Cerebellar cortex (tissue), 1 donor: ENCODE results near the gene SERPINF2.
"Not testable (repeated sequence)": the region's sequence is repeated elsewhere in the genome, so short reads cannot be mapped to it uniquely, and the experiment has no call there.

Experiments used
- DNase-seq: peaks from one replicate; pipeline ENCODE4 v3.0.0-alpha.2; 2015; ENCODE audit warnings: low spot score

Gene SERPINF2

DNA sequence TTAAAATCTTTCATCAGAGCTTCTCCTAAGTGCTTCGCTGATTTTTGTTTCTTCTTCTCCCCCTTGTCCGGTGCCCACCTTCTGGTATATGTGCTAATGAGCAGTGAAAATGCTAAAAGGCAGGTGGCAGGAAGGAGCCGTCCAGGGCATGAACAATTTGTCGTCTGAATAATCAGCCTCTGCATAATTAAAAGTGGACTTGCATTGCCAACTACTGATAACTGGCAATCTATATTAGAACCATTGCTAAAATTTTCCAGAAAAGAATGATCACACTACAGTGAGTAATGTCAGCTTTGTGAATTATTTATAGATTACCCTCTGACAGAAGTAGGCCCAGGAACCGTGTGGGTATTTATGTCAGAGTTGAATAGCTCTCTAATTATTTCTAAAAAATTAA lies 47.3 kb downstream of the SERPINF2 start:
- DNase-seq: no peak

DNA sequence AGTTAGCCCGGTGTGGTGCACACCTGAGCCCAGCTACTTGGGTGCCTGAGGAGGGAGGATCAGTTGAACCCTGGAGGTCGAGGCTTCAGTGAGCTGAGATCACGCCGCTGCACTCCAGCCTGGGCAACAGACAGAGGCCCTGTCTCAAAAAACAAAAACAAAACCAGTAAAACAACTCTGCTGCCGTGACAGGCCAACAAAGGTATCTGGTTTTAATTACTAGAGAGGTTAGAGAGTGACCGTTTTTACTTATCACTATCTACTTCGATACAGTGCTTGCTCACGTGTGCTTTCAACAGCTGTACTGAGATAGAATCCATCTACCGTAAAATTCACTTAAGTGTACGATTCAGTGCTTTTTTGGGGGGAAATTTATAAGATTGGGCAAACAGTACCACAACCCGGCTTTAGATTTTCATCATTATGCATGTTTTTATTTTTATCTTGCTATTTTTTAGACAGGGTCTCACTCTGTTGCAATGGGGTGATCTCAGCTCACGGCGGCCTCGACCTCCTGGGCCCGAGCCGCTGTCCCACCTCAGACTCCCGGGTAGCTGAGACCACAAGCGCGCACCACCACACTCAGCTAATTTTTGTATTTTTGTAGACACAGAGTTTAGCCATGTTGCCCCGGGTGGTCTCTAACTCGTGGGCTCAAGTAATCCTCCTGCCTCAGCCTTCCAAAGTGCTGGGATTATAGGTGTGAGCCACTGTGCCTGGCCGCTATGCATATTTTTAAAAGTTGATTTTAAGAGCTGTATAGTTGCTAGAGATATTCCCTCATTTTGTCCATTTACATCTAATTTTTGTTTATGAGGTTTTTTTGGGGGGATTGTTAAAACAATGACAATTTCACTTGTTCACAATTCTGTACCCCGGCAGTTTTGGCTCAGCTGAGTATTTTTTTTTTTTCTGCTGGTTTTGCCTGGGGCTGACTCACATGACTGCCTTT lies 50.1 kb downstream of the SERPINF2 start:
- DNase-seq: no peak

DNA sequence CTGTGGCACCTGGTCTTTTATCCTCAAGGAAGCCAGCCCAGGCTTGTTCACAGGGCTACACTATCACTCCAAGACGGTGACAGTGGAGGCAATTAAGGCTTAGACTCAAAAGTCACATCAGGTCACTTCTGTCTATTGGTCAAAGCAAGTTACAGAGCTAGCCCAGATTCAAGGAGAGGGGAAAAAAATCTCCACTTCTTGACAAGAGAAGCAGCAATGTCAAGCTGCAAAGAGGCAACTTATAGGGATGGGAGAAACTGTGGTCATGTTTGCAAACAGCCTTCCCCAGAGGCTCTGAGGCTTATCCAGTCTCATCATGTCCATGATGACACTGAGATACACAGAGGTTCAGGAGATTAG lies 50.8 kb downstream of the SERPINF2 start:
- DNase-seq: no peak

- peak; percentile 89 for DNase-seq
These were observed 54.1 kb downstream of the SERPINF2 start for GRCh38 chr17:1796800-1797199.

GRCh38 chr17:1797323-1797722 lies 54.7 kb downstream of the SERPINF2 start:
- DNase-seq: peak; percentile 53

DNA sequence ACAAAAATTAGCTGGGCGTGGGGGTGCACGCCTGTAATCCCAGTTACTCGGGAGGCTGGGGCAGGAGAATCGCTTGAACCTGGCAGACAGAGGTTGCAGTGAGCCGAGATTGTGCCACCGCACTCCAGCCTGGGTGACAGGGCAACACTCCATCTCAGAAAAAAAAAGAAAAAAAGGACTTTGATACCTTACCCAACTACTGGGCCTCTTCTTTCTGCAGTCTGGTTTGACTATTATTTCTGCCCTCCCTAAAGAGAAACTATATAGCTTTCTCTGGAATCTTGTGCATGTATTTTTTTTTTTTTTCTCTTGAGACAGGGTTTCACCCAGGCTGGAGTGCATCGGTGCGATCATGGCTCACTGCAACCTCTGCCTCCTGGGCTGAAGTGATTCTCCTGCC lies 55.2 kb downstream of the SERPINF2 start:
- not testable (repeated sequence) for DNase-seq

- DNase-seq: no peak
These were observed 57.6 kb downstream of the SERPINF2 start for GRCh38 chr17:1800240-1800639.

DNA sequence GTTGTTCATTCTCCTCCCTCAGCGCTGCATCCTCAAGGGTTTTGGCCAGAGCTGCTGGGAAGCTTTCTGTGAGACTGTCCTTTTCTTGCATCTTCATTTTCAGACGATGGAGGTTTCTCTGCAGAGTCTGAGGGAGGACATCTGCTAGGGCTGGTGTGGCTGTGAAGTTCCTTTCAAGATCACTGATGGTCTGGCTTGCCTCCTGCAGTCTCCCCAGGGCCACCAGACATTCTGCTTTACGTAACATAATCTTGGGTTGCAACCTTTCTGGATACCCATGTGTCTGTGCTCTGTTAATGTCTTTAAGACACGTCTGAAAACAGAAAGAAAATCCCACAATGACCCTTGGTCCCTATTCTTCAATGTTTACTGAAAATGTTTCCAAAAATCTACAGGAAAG lies 58.0 kb downstream of the SERPINF2 start:
- DNase-seq: no peak

DNA sequence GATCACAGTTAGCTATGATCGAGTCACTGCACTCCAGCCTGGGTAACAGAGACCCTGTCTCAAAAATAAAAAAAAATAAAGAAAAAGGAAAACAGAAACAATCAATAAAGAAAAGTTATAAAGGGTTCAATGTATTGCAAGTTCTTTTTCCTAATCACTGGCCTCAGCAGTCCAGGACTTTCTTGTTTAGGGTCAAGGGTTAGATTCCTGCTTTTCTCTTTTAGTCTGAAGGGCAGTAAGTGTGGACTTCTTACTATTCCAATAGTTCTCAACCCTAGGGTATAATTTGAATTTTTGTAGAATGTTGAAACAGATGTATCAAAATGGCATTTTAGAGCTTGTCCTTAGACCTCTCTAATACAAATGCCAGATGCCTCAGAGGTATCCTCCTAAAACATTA lies 59.8 kb downstream of the SERPINF2 start:
- DNase-seq: no peak

DNA sequence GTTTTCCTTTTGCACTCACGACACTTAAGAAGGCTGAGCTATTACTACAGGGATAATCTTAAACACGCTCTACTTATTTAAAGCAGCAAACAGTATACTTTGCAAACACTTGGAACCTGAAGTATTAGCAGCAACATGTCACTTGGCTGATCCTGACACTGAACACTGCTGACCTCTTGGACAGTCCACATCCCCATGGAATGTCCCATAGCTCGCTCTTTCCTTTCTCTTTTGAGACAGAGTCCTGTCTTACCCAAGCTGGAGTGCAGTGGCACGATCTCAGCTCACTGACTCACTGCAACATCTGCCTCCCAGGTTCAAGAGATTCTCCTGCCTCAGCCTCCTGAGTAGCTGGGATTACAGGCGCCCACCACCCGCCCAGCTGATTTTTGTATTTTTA lies 60.6 kb downstream of the SERPINF2 start:
- DNase-seq: no peak
